Measurements from ENCODE around the gene CCDC9. TPM values are rescaled to one million over a fixed set of nuclear protein-coding genes. Genes with fewer than 3 reads are reported as not detected.
A peak's percentile ranks its signal among the peaks of the same experiment; 100 is the strongest.
"Not testable (repeated sequence)": the region's sequence is repeated elsewhere in the genome, so short reads cannot be mapped to it uniquely, and the experiment has no call there.

CCDC9 gene
- total RNA-seq, 4 donors from 2014 or later, result 13.1 to 22.7 (median 18.5) TPM

DNA sequence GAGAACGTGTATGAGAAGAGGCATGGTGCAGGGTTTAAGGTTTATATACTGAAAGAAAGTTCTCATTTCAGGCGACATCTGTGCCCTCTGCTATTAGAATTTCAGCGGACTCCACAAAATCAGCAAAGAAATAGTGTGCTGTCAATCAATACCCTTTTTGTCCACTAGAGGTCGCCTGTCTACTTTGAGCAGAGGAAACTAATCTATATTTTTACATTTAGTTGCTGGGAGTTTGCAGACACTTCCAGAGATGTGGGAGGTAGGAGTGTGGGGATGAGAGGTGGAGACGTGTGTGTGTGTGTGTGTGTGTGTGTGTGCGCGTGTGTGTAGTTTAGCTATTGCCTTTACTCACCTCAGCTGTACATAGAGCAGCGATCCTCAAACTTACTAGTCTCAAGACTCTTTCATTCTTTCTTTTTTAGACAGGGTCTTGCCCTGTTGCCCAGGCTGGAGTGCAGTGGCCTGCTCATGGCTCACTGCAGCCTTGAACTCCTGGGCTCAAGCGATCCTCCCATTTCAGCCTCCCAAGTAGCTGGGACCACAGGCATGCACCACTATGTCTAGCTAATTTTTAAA lies 28.1 kb downstream of the CCDC9 start:
- peak; percentile 33 to 47 for ATAC-seq
- peak; percentile 70 to 91 (median 80) for TF ChIP-seq CTCF (IDR thresholded peaks at IDR 0.05 in 4 of 5, conservative IDR thresholded peaks at IDR 0.05 in 1 of 5)
- TF ChIP-seq POLR2A (IDR thresholded peaks at IDR 0.05), result no peak
- H3K4me1 ChIP-seq, result peaks cover 5 to 6% of the 10 kb centered on the region in 2 donors
- no peaks in the 10 kb centered on the region for H3K27me3 ChIP-seq
- H3K27ac ChIP-seq, result no peak overlapping the region
- intact Hi-C loops (cut with DNase I; ENCODE audit: low total_unique reads), result no loop called here
- in situ Hi-C loops (cut with MboI; ENCODE audit: low sequenced_read_pairs in 4 of 4), result loop anchor here in 1 of 4 donors (25.0 kb wide), 1 partner anchor 453 kb away; the partner anchor contains the start of gene NOP53
- no peak overlapping the region for H3K4me3 ChIP-seq
- no peaks in the 10 kb centered on the region for H3K36me3 ChIP-seq
- no peak for DNase-seq
- no peaks in the 10 kb centered on the region for H3K9me3 ChIP-seq

- Histone ChIP-seq H3K36me3 (no peaks in the 10 kb centered on the region), H3K4me3 (no peak overlapping the region), H3K9me3 (no peaks in the 10 kb centered on the region), H3K4me1 (no peaks in the 10 kb centered on the region), H3K27me3 (no peaks in the 10 kb centered on the region), H3K27ac (no peak overlapping the region)
- in situ Hi-C loops (cut with MboI; ENCODE audit: low sequenced_read_pairs in 4 of 4), result loop anchor here (5.0 to 25.0 kb wide), 4 partner anchors 91 to 441 kb away; partner anchors contain the start of gene NOP53 (in 1 of the 4)
- ATAC-seq, result peak; percentile 82 to 83
- peak in 4 of 5 experiments; percentile 64 to 75 (median 70) for TF ChIP-seq CTCF (IDR thresholded peaks at IDR 0.05 in 4 of 5, conservative IDR thresholded peaks at IDR 0.05 in 1 of 5)
- TF ChIP-seq POLR2A (IDR thresholded peaks at IDR 0.05), result no peak
- DNase-seq, result peak; percentile 40 to 41
- intact Hi-C loops (cut with DNase I; ENCODE audit: low total_unique reads), result loop anchor here (1.0 kb wide), 2 partner anchors 95 to 131 kb away; no protein-coding TSS in a partner anchor
Measured at GRCh38 chr19:47296036-47296435, 39.7 kb downstream of the CCDC9 start.

GRCh38 chr19:47300867-47301266 lies 44.5 kb downstream of the CCDC9 start:
- H3K9me3 ChIP-seq; H3K27ac ChIP-seq; H3K27me3 ChIP-seq; DNase-seq; ATAC-seq; in situ Hi-C loops (cut with MboI; ENCODE audit: low sequenced_read_pairs in 4 of 4); H3K4me3 ChIP-seq; H3K4me1 ChIP-seq; H3K36me3 ChIP-seq; intact Hi-C loops (cut with DNase I; ENCODE audit: low total_unique reads): not testable (repeated sequence)

GRCh38 chr19:47302249-47302648 lies 45.9 kb downstream of the CCDC9 start:
- ATAC-seq, result no peak
- H3K27ac ChIP-seq, result no peak overlapping the region
- H3K36me3 ChIP-seq, result no peaks in the 10 kb centered on the region
- intact Hi-C loops (cut with DNase I; ENCODE audit: low total_unique reads), result no loop called here
- H3K4me3 ChIP-seq, result no peak overlapping the region
- TF ChIP-seq POLR2A (IDR thresholded peaks at IDR 0.05), result no peak
- TF ChIP-seq CTCF (IDR thresholded peaks at IDR 0.05 in 4 of 5, conservative IDR thresholded peaks at IDR 0.05 in 1 of 5), result no peak
- DNase-seq, result no peak
- in situ Hi-C loops (cut with MboI; ENCODE audit: low sequenced_read_pairs in 4 of 4), result no loop called here
- H3K4me1 ChIP-seq, result peaks cover 0 to 4% of the 10 kb centered on the region in 2 donors
- no peaks in the 10 kb centered on the region for H3K9me3 ChIP-seq
- H3K27me3 ChIP-seq, result no peaks in the 10 kb centered on the region

DNA sequence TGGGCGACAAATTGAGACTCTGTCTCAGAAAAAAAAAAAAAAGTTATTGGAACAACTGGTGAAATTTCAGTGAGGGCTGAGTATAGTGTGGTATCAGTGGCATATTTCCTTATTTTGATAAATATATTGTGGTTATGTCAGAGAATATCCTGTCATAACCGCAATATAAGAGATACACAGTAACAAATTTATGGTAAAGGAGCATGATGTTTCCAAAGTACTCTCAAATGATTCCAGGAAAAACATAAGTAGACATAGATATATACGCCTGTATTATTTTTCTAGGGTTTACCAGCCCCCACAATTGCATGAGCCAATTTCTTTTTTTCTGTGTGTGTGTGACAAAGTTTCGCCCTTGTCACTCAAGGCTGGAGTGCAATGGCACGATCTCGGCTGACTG lies 47.6 kb downstream of the CCDC9 start:
- Histone ChIP-seq H3K27ac (no peak overlapping the region), H3K4me1 (peaks cover 0 to 4% of the 10 kb centered on the region in 2 donors), H3K27me3 (no peaks in the 10 kb centered on the region), H3K36me3 (no peaks in the 10 kb centered on the region), H3K9me3 (no peaks in the 10 kb centered on the region), H3K4me3 (no peak overlapping the region)
- in situ Hi-C loops (cut with MboI; ENCODE audit: low sequenced_read_pairs in 4 of 4), result no loop called here
- DNase-seq (no peak), ATAC-seq (no peak)
- intact Hi-C loops (cut with DNase I; ENCODE audit: low total_unique reads), result no loop called here
- no peak for TF ChIP-seq POLR2A (IDR thresholded peaks at IDR 0.05)
- no peak for TF ChIP-seq CTCF (IDR thresholded peaks at IDR 0.05 in 4 of 5, conservative IDR thresholded peaks at IDR 0.05 in 1 of 5)
